ENCODE measurements around the gene RBPMS2. TPM values are rescaled to one million over a fixed set of nuclear protein-coding genes. Genes with fewer than 3 reads are reported as not detected.
"Not testable (repeated sequence)": the region's sequence is repeated elsewhere in the genome, so short reads cannot be mapped to it uniquely, and the experiment has no call there.

Gene RBPMS2
- total RNA-seq, 4 donors from 2014 or later: 0.15 to 1.8 (median 1.1) TPM; not detected in 1

DNA sequence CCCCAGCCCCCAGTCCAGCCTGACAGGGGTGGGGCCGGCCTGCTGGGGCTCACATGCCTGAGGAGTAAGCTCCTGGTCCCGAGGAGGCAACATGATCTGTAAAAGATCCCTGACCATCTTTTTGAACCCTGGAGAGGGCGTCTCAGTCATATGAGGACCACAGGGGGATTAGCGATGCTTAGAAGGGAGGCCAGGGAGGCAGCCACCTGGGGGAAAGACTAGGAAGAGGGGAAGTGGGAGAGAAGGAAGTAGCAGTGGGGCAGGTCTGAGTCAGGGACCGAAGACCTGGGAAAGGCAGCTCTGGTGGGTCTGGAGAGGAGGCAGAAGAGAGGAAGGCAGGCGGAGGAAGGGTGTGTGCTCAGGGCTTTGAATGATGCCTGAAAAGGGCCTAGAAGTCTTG is 31.1 kb upstream of the RBPMS2 start:
- no peak for DNase-seq (ENCODE audit: low spot score in 2 of 2)
- no peak overlapping the region for H3K4me3 ChIP-seq (ENCODE audit: low read depth, poor library complexity, severe bottlenecking)
- intact Hi-C loops (cut with DNase I; ENCODE audit: low total_unique reads): no loop called here
- TF ChIP-seq POLR2A (IDR thresholded peaks at IDR 0.05) (no peak), CTCF (IDR thresholded peaks at IDR 0.05) (no peak)
- WGBS, 2 donors: 78 to 89% methylated on average over 6 of the region's 6 CpGs

- DNase-seq (ENCODE audit: low spot score in 2 of 2): no peak
- intact Hi-C loops (cut with DNase I; ENCODE audit: low total_unique reads): loop anchor here (5.0 kb wide), 1 partner anchor 398 kb away; no protein-coding TSS in a partner anchor
- no peak overlapping the region for H3K4me3 ChIP-seq (ENCODE audit: low read depth, poor library complexity, severe bottlenecking)
- 41 to 43% methylated on average over 2 of the region's 2 CpGs for WGBS, 2 donors
- TF ChIP-seq CTCF (IDR thresholded peaks at IDR 0.05) (no peak), POLR2A (IDR thresholded peaks at IDR 0.05) (no peak)
Measured at GRCh38 chr15:64804619-64805018, 29.2 kb upstream of the RBPMS2 start.

DNA sequence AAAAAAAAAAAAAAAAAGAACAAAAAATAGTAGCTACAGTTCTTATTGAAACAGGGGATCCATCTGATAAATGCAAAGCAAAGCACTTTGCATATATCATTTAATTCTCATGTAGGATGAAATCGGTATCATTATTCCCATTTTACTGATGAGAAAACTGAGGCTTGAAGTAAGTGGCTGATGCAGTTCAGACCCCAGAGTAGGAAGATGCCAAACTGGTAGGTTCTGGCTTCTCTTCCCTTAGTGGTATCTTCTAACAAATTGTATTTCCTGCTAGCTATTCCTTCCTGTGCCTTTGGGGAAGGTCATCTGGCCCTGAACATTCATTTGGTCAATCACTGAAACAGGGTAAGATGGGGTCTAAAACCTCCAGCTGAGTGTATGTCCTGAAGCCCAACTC is 28.1 kb upstream of the RBPMS2 start:
- TF ChIP-seq POLR2A (IDR thresholded peaks at IDR 0.05) (no peak), CTCF (IDR thresholded peaks at IDR 0.05) (no peak)
- intact Hi-C loops (cut with DNase I; ENCODE audit: low total_unique reads): loop anchor here (5.0 kb wide), 1 partner anchor 399 kb away; no protein-coding TSS in a partner anchor
- WGBS, 2 donors: 92 to 97% methylated on average over 1 of the region's 1 CpG
- DNase-seq (ENCODE audit: low spot score in 2 of 2): no peak
- no peak overlapping the region for H3K4me3 ChIP-seq (ENCODE audit: low read depth, poor library complexity, severe bottlenecking)

GRCh38 chr15:64800476-64800875 is 25.1 kb upstream of the RBPMS2 start:
- WGBS, 2 donors: 78 to 82% methylated on average over 2 of the region's 2 CpGs
- H3K4me3 ChIP-seq (ENCODE audit: low read depth, poor library complexity, severe bottlenecking): no peak overlapping the region
- intact Hi-C loops (cut with DNase I; ENCODE audit: low total_unique reads): loop anchor here (5.0 kb wide), 1 partner anchor 402 kb away; no protein-coding TSS in a partner anchor
- TF ChIP-seq POLR2A (IDR thresholded peaks at IDR 0.05) (no peak), CTCF (IDR thresholded peaks at IDR 0.05) (no peak)
- no peak for DNase-seq (ENCODE audit: low spot score in 2 of 2)

DNA sequence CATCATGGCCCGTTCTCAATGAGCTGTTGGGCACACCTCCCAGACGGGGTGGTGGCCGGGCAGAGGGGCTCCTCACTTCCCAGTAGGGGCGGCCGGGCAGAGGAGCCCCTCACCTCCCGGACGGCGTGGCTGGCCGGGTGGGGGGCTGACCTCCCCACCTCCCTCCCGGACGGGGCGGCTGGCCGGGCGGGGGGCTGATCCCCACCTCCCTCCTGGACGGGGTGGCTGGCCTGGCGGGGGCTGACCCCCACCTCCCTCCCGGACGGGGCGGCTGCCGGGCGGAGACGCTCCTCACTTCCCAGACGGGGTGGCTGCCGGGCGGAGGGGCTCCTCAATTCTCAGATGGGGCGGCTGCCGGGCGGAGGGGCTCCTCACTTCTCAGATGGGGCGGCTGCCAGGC is 23.5 kb upstream of the RBPMS2 start:
- H3K4me3 ChIP-seq (ENCODE audit: low read depth, poor library complexity, severe bottlenecking); intact Hi-C loops (cut with DNase I; ENCODE audit: low total_unique reads); DNase-seq (ENCODE audit: low spot score in 2 of 2): not testable (repeated sequence)
- WGBS, 2 donors: 67 to 94% methylated on average over 1 to 12 of the region's 29 CpGs

GRCh38 chr15:64795921-64796320 is 20.5 kb upstream of the RBPMS2 start:
- 87 to 90% methylated on average over 9 of the region's 9 CpGs for WGBS, 2 donors
- DNase-seq (ENCODE audit: low spot score in 2 of 2); intact Hi-C loops (cut with DNase I; ENCODE audit: low total_unique reads); H3K4me3 ChIP-seq (ENCODE audit: low read depth, poor library complexity, severe bottlenecking): not testable (repeated sequence)

DNA sequence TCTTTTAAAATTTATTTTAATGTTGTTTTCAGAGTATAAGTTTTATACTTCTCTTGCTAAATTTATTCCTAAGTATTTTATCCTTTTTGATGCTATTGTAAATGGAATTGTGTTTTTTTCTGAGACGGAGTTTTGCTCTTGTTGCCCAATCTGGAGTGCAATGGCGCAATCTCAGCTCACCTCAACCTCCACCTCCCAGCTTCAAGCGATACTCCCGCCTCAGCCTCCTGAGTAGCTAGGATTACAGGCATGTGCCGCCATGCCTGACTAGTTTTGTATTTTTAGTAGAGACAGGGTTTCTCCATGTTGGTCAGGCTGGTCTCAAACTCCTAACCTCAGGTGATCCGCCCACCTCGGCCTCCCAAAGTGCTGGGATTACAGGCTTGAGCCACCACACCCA is 19.9 kb upstream of the RBPMS2 start:
- DNase-seq (ENCODE audit: low spot score in 2 of 2); intact Hi-C loops (cut with DNase I; ENCODE audit: low total_unique reads): not testable (repeated sequence)
- 92 to 95% methylated on average over 7 of the region's 7 CpGs for WGBS, 2 donors

More for the DNA sequence above, 19.9 kb upstream of the RBPMS2 start:
- not testable (repeated sequence) for H3K4me3 ChIP-seq (ENCODE audit: low read depth, poor library complexity, severe bottlenecking)

Data from lower leg skin (tissue), 4 donors.